LoVo (cell line): ENCODE measurements around the gene STARD10.

Experiments used
- DNase-seq: peaks from one replicate; pipeline ENCODE4 v3.0.0-alpha.2; 2016; ENCODE audit warnings: low spot score

The STARD10 gene

GRCh38 chr11:72704783-72705265 is 89.0 kb downstream of the STARD10 start:
- no peak for DNase-seq
